HEK293 (cell line): ENCODE results near the gene MYZAP.
A peak's percentile ranks its signal among the peaks of the same experiment; 100 is the strongest.

Experiments
- CTCF ChIA-PET: fragments of 350-600 bp; formaldehyde crosslinking; extraction: SDS; loops from one replicate; lab custom pipeline; 2021; ENCODE audit warnings: antibody characterized with exemption; lab: Yijun Ruan, JAX
- POLR2A ChIA-PET: fragments of 300-600 bp; formaldehyde crosslinking; extraction: SDS; loops from one replicate; lab custom pipeline; 2020; ENCODE audit warnings: antibody characterized with exemption, inconsistent platforms; lab: Yijun Ruan, JAX
- H3K27ac ChIP-seq: fragments of 200-500 bp; sonication (Bioruptor generic); 2 replicates; pipeline ENCODE4 v1.5.1; 2014; ENCODE audit warnings: low read depth, low read length, control low read depth, inconsistent platforms; ENCODE audit errors: extremely low read depth
- H3K36me3 ChIP-seq, 2 experiments: fragments of 200-500 bp in 1 of 2; sonication (Bioruptor generic) in 1 of 2; 1 replicate in 1 of 2; 2 replicates in 1 of 2; pipeline ENCODE4 v1.5.1; 2014 to 2017; ENCODE audit warnings: inconsistent platforms in 2 of 2, low read length in 2 of 2; ENCODE audit not compliant: control insufficient read depth in 2 of 2, insufficient read depth in 1 of 2
- H3K4me1 ChIP-seq: fragments of 200-500 bp; sonication (Bioruptor generic); 2 replicates; pipeline ENCODE4 v1.5.1; 2014; ENCODE audit warnings: mild to moderate bottlenecking, low read length, inconsistent platforms; ENCODE audit not compliant: control insufficient read depth, insufficient read depth
- H3K4me3 ChIP-seq: 2 replicates; pipeline ENCODE4 v1.5.1; 2011; ENCODE audit warnings: low read depth, mild to moderate bottlenecking, control low read depth, low read length, moderate library complexity
- H3K9me3 ChIP-seq: fragments of 200-500 bp; sonication (Bioruptor generic); 2 replicates; pipeline ENCODE4 v1.5.1; 2014; ENCODE audit warnings: low read depth, low read length, inconsistent platforms; ENCODE audit not compliant: control insufficient read depth, insufficient read depth
- AEBP2 ChIP-seq: fragments of 450-650 bp; formaldehyde crosslinking; IDR thresholded peaks from 2 replicates; pipeline ENCODE4 v1.5.1; 2016; ENCODE audit warnings: missing biosample characterization, missing genetic modification characterization, borderline replicate concordance
- PRDM1 ChIP-seq: fragments of 450-650 bp; formaldehyde crosslinking; IDR thresholded peaks from 2 replicates; pipeline ENCODE4; 2016; ENCODE audit warnings: missing biosample characterization, missing genetic modification characterization
- ZBTB6 ChIP-seq: fragments of 450-650 bp; formaldehyde crosslinking; IDR thresholded peaks from 2 replicates; pipeline ENCODE4 v1.5.1; 2017; ENCODE audit warnings: missing biosample characterization, missing genetic modification characterization
- ZNF2 ChIP-seq: fragments of 450-650 bp; formaldehyde crosslinking; IDR thresholded peaks from 2 replicates; pipeline ENCODE4 v1.5.1; 2016; ENCODE audit warnings: missing biosample characterization, missing genetic modification characterization
- ZNF26 ChIP-seq: fragments of 450-650 bp; formaldehyde crosslinking; IDR thresholded peaks from 2 replicates; pipeline ENCODE4 v1.5.1; 2016; ENCODE audit warnings: missing biosample characterization, missing genetic modification characterization
- ZNF354C ChIP-seq: fragments of 450-650 bp; formaldehyde crosslinking; IDR thresholded peaks from 2 replicates; pipeline ENCODE4 v1.5.1; 2016; ENCODE audit warnings: missing biosample characterization, missing genetic modification characterization, low read depth, borderline replicate concordance
- ZNF48 ChIP-seq: fragments of 450-650 bp; formaldehyde crosslinking; IDR thresholded peaks from 2 replicates; pipeline ENCODE4 v1.5.1; 2016; ENCODE audit warnings: missing biosample characterization, missing genetic modification characterization
- ZNF571 ChIP-seq: fragments of 450-650 bp; formaldehyde crosslinking; IDR thresholded peaks from 2 replicates; pipeline ENCODE4 v1.5.0; 2017; ENCODE audit warnings: missing biosample characterization, missing genetic modification characterization
- ZNF626 ChIP-seq: fragments of 450-650 bp; sonication (Bioruptor Pico); formaldehyde crosslinking; IDR thresholded peaks from 2 replicates; pipeline ENCODE4 v1.5.1; 2018; ENCODE audit warnings: missing biosample characterization, missing genetic modification characterization, inconsistent platforms
- ZNF629 ChIP-seq: fragments of 450-650 bp; formaldehyde crosslinking; IDR thresholded peaks from 2 replicates; pipeline ENCODE4 v1.5.1; 2017; ENCODE audit warnings: missing biosample characterization, missing genetic modification characterization
- ZNF654 ChIP-seq: fragments of 450-650 bp; formaldehyde crosslinking; IDR thresholded peaks from 2 replicates; pipeline ENCODE4 v1.5.1; 2016; ENCODE audit warnings: low read depth, missing biosample characterization, missing genetic modification characterization
- ZNF660 ChIP-seq: fragments of 450-650 bp; IDR thresholded peaks from 2 replicates; pipeline ENCODE4 v1.5.1; 2018; ENCODE audit warnings: missing biosample characterization, mild to moderate bottlenecking, missing genetic modification characterization
- TF ChIP-seq, protein P1 (sequence below): fragments of 450-650 bp; formaldehyde crosslinking; IDR thresholded peaks from 2 replicates; pipeline ENCODE4 v1.5.1; 2016; ENCODE audit warnings: missing biosample characterization, missing genetic modification characterization
- TF ChIP-seq, protein P2 (sequence below): fragments of 450-650 bp; IDR thresholded peaks from 2 replicates; pipeline ENCODE4 v1.5.1; 2018; ENCODE audit warnings: missing biosample characterization, missing genetic modification characterization
- TF ChIP-seq, protein P3 (sequence below): fragments of 450-650 bp; formaldehyde crosslinking; IDR thresholded peaks from 2 replicates; pipeline ENCODE4 v1.5.1; 2016; ENCODE audit warnings: missing biosample characterization, missing genetic modification characterization, borderline replicate concordance

The MYZAP gene

DNA sequence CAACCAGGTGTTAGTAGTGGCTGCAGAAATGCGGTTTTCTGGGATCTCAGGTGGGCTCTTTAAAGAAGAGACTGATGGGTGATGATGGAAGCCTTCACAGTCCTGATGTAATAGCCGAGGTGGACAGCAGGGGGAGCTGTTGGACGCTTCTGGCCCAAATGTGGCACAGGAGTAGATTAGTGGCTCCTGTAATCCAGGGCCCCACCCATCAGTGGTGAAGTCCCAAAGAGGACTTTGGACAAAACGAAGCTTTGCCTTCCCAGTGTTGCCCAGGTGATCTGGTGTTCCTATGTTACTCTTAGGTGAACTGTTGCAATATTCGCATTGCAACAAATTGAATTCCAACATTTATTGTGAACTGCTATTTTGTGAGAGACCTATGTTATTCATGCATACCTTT lies 31.8 kb upstream of the MYZAP start:
- TF ChIP-seq PRDM1: no peak
- TF ChIP-seq, protein P1, sequence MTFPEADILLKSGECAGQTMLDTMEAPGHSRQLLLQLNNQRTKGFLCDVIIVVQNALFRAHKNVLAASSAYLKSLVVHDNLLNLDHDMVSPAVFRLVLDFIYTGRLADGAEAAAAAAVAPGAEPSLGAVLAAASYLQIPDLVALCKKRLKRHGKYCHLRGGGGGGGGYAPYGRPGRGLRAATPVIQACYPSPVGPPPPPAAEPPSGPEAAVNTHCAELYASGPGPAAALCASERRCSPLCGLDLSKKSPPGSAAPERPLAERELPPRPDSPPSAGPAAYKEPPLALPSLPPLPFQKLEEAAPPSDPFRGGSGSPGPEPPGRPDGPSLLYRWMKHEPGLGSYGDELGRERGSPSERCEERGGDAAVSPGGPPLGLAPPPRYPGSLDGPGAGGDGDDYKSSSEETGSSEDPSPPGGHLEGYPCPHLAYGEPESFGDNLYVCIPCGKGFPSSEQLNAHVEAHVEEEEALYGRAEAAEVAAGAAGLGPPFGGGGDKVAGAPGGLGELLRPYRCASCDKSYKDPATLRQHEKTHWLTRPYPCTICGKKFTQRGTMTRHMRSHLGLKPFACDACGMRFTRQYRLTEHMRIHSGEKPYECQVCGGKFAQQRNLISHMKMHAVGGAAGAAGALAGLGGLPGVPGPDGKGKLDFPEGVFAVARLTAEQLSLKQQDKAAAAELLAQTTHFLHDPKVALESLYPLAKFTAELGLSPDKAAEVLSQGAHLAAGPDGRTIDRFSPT: no peak
- peak; percentile 64; the same call in 1 of the 2 replicates for TF ChIP-seq ZNF2 (tag by site-specific recombination)
- no peak for TF ChIP-seq AEBP2 (tag by site-specific recombination)
- no peak for TF ChIP-seq ZNF354C
- TF ChIP-seq ZNF654 (tag by site-specific recombination): peak; percentile 59
- TF ChIP-seq ZNF660: peak; percentile 51; the same call in 1 of the 2 replicates
- TF ChIP-seq ZNF571: no peak
- TF ChIP-seq ZBTB6: no peak
- no peak for TF ChIP-seq ZNF48 (tag by site-specific recombination)
- no peak for TF ChIP-seq ZNF626
- TF ChIP-seq, protein P2, sequence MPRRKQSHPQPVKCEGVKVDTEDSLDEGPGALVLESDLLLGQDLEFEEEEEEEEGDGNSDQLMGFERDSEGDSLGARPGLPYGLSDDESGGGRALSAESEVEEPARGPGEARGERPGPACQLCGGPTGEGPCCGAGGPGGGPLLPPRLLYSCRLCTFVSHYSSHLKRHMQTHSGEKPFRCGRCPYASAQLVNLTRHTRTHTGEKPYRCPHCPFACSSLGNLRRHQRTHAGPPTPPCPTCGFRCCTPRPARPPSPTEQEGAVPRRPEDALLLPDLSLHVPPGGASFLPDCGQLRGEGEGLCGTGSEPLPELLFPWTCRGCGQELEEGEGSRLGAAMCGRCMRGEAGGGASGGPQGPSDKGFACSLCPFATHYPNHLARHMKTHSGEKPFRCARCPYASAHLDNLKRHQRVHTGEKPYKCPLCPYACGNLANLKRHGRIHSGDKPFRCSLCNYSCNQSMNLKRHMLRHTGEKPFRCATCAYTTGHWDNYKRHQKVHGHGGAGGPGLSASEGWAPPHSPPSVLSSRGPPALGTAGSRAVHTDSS (tag by site-specific recombination): peak; percentile 88
- TF ChIP-seq ZNF629 (tag by site-specific recombination): no peak
- TF ChIP-seq ZNF26 (tag by site-specific recombination): no peak
- TF ChIP-seq, protein P3, sequence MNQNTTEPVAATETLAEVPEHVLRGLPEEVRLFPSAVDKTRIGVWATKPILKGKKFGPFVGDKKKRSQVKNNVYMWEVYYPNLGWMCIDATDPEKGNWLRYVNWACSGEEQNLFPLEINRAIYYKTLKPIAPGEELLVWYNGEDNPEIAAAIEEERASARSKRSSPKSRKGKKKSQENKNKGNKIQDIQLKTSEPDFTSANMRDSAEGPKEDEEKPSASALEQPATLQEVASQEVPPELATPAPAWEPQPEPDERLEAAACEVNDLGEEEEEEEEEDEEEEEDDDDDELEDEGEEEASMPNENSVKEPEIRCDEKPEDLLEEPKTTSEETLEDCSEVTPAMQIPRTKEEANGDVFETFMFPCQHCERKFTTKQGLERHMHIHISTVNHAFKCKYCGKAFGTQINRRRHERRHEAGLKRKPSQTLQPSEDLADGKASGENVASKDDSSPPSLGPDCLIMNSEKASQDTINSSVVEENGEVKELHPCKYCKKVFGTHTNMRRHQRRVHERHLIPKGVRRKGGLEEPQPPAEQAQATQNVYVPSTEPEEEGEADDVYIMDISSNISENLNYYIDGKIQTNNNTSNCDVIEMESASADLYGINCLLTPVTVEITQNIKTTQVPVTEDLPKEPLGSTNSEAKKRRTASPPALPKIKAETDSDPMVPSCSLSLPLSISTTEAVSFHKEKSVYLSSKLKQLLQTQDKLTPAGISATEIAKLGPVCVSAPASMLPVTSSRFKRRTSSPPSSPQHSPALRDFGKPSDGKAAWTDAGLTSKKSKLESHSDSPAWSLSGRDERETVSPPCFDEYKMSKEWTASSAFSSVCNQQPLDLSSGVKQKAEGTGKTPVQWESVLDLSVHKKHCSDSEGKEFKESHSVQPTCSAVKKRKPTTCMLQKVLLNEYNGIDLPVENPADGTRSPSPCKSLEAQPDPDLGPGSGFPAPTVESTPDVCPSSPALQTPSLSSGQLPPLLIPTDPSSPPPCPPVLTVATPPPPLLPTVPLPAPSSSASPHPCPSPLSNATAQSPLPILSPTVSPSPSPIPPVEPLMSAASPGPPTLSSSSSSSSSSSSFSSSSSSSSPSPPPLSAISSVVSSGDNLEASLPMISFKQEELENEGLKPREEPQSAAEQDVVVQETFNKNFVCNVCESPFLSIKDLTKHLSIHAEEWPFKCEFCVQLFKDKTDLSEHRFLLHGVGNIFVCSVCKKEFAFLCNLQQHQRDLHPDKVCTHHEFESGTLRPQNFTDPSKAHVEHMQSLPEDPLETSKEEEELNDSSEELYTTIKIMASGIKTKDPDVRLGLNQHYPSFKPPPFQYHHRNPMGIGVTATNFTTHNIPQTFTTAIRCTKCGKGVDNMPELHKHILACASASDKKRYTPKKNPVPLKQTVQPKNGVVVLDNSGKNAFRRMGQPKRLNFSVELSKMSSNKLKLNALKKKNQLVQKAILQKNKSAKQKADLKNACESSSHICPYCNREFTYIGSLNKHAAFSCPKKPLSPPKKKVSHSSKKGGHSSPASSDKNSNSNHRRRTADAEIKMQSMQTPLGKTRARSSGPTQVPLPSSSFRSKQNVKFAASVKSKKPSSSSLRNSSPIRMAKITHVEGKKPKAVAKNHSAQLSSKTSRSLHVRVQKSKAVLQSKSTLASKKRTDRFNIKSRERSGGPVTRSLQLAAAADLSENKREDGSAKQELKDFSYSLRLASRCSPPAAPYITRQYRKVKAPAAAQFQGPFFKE (tag by site-specific recombination): no peak
- TF ChIP-seq, all 188 proteins: peak for 4
- Histone ChIP-seq H3K4me3 (no peak overlapping the region), H3K27ac (no peak overlapping the region), H3K36me3 (no peaks in the 10 kb centered on the region), H3K9me3 (no peaks in the 10 kb centered on the region), H3K4me1 (no peaks in the 10 kb centered on the region)
- CTCF ChIA-PET: interaction anchor here (0.6 to 2.8 kb wide), 40 partner anchors 8 to 1268 kb away, joined by 3 to 10 read pairs (median 4); no protein-coding TSS in a partner anchor
- POLR2A ChIA-PET: no interaction called here
